OCI-M2 (cell line): ENCODE data around the gene SIPA1L2.

Source experiments
- DNase-seq: peaks from one replicate; lab custom pipeline; 2025; ENCODE audit not compliant: unreplicated experiment; lab: John Stamatoyannopoulos, UW

Gene SIPA1L2

GRCh38 chr1:232590744-232591082 lies 39.2 kb downstream of the SIPA1L2 start:
- DNase-seq = no peak

GRCh38 chr1:232589812-232590743 lies 39.9 kb downstream of the SIPA1L2 start:
- no peak for DNase-seq

GRCh38 chr1:232589111-232589811 lies 40.7 kb downstream of the SIPA1L2 start:
- DNase-seq = no peak

GRCh38 chr1:232587141-232588008 lies 42.6 kb downstream of the SIPA1L2 start:
- no peak for DNase-seq

- DNase-seq = no peak
These were observed 43.3 kb downstream of the SIPA1L2 start for GRCh38 chr1:232586679-232587078.

GRCh38 chr1:232585486-232585885 lies 44.4 kb downstream of the SIPA1L2 start:
- no peak for DNase-seq

- DNase-seq = no peak
These were observed 48.0 kb downstream of the SIPA1L2 start for GRCh38 chr1:232581932-232582331.
